Measurements from ENCODE around the gene SNTA1. TPM values are rescaled to one million over a fixed set of nuclear protein-coding genes. Genes with fewer than 3 reads are reported as not detected.

The SNTA1 gene
- total and polyA plus RNA-seq, 2 experiments from 2014 or later: 3.8 to 9.3 TPM

DNA sequence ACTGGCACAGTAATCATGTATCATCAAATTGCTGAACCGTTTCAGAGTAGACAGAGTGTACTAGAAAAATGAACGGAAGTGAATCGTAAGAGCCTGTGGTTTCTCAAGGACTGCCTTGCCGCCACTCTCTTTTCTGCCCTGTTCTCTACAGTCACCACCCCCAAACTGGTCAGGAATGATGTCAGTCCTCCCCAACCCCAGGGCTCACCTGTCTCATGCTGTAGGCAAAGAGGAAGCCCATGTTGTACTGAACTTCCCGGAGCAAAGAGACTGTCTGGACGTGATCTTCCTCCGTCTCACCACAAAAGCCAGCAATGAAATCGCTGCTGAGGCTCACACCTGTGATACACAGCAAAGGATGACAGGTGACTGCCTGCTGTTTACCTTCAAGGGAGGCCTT is 73.3 kb downstream of the SNTA1 start:
- Histone ChIP-seq H3K27me3 (ENCODE audit: insufficient read depth) (no peaks in the 10 kb centered on the region), H3K4me1 (ENCODE audit: insufficient read depth) (no peaks in the 10 kb centered on the region), H3K36me3 (ENCODE audit: insufficient read depth) (peaks cover 15% of the 10 kb centered on the region; the same call in 1 of the 2 replicates), H3K79me2 (replicated peaks; ENCODE audit: insufficient read depth) (no peaks in the 10 kb centered on the region), H3K27ac (ENCODE audit: low read depth) (no peak overlapping the region), H3K4me2 (no peak overlapping the region), H3K9me2 (ENCODE audit: insufficient read depth) (no peaks in the 10 kb centered on the region), H3K4me3 (no peak overlapping the region), H4K20me1 (replicated peaks; ENCODE audit: insufficient read depth) (no peaks in the 10 kb centered on the region; the same call in 1 of the 2 replicates), H2AFZ (no peak overlapping the region), H3F3A (replicated peaks; ENCODE audit: low read depth) (no peaks in the 10 kb centered on the region)
- no peak overlapping the region for H3K4me3 Mint-ChIP-seq
- H3K9me3 Mint-ChIP-seq: no peaks in the 10 kb centered on the region
- TF ChIP-seq STAT1 (IDR thresholded peaks at IDR 0.05; ENCODE audit: unreplicated experiment) (no peak), EZH2phosphoT487 (IDR thresholded peaks at IDR 0.05; ENCODE audit: unreplicated experiment) (no peak), POLR2AphosphoS5 (IDR thresholded peaks at IDR 0.05; ENCODE audit: low read depth) (no peak), NANOG (IDR thresholded peaks at IDR 0.05; ENCODE audit: borderline replicate concordance) (no peak), ZNF331 (CRISPR knock-in tag; IDR thresholded peaks at IDR 0.05; ENCODE audit: low read depth) (no peak), JUNB (IDR thresholded peaks at IDR 0.05; ENCODE audit: unreplicated experiment) (no peak), CREB1 (CRISPR knock-in tag; IDR thresholded peaks at IDR 0.05; ENCODE audit: low read depth) (no peak), ZNF114 (CRISPR knock-in tag; IDR thresholded peaks at IDR 0.05) (no peak)
- TF ChIP-seq, protein P1, sequence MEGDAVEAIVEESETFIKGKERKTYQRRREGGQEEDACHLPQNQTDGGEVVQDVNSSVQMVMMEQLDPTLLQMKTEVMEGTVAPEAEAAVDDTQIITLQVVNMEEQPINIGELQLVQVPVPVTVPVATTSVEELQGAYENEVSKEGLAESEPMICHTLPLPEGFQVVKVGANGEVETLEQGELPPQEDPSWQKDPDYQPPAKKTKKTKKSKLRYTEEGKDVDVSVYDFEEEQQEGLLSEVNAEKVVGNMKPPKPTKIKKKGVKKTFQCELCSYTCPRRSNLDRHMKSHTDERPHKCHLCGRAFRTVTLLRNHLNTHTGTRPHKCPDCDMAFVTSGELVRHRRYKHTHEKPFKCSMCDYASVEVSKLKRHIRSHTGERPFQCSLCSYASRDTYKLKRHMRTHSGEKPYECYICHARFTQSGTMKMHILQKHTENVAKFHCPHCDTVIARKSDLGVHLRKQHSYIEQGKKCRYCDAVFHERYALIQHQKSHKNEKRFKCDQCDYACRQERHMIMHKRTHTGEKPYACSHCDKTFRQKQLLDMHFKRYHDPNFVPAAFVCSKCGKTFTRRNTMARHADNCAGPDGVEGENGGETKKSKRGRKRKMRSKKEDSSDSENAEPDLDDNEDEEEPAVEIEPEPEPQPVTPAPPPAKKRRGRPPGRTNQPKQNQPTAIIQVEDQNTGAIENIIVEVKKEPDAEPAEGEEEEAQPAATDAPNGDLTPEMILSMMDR (conservative IDR thresholded peaks at IDR 0.05; ENCODE audit: low read depth in 2 of 2): no peak
- TF ChIP-seq, protein P2, sequence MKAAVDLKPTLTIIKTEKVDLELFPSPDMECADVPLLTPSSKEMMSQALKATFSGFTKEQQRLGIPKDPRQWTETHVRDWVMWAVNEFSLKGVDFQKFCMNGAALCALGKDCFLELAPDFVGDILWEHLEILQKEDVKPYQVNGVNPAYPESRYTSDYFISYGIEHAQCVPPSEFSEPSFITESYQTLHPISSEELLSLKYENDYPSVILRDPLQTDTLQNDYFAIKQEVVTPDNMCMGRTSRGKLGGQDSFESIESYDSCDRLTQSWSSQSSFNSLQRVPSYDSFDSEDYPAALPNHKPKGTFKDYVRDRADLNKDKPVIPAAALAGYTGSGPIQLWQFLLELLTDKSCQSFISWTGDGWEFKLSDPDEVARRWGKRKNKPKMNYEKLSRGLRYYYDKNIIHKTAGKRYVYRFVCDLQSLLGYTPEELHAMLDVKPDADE (IDR thresholded peaks at IDR 0.05): no peak
- TF ChIP-seq, protein P3, sequence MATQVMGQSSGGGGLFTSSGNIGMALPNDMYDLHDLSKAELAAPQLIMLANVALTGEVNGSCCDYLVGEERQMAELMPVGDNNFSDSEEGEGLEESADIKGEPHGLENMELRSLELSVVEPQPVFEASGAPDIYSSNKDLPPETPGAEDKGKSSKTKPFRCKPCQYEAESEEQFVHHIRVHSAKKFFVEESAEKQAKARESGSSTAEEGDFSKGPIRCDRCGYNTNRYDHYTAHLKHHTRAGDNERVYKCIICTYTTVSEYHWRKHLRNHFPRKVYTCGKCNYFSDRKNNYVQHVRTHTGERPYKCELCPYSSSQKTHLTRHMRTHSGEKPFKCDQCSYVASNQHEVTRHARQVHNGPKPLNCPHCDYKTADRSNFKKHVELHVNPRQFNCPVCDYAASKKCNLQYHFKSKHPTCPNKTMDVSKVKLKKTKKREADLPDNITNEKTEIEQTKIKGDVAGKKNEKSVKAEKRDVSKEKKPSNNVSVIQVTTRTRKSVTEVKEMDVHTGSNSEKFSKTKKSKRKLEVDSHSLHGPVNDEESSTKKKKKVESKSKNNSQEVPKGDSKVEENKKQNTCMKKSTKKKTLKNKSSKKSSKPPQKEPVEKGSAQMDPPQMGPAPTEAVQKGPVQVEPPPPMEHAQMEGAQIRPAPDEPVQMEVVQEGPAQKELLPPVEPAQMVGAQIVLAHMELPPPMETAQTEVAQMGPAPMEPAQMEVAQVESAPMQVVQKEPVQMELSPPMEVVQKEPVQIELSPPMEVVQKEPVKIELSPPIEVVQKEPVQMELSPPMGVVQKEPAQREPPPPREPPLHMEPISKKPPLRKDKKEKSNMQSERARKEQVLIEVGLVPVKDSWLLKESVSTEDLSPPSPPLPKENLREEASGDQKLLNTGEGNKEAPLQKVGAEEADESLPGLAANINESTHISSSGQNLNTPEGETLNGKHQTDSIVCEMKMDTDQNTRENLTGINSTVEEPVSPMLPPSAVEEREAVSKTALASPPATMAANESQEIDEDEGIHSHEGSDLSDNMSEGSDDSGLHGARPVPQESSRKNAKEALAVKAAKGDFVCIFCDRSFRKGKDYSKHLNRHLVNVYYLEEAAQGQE (IDR thresholded peaks at IDR 0.05; ENCODE audit: unreplicated experiment): no peak
- TF ChIP-seq, protein P4, sequence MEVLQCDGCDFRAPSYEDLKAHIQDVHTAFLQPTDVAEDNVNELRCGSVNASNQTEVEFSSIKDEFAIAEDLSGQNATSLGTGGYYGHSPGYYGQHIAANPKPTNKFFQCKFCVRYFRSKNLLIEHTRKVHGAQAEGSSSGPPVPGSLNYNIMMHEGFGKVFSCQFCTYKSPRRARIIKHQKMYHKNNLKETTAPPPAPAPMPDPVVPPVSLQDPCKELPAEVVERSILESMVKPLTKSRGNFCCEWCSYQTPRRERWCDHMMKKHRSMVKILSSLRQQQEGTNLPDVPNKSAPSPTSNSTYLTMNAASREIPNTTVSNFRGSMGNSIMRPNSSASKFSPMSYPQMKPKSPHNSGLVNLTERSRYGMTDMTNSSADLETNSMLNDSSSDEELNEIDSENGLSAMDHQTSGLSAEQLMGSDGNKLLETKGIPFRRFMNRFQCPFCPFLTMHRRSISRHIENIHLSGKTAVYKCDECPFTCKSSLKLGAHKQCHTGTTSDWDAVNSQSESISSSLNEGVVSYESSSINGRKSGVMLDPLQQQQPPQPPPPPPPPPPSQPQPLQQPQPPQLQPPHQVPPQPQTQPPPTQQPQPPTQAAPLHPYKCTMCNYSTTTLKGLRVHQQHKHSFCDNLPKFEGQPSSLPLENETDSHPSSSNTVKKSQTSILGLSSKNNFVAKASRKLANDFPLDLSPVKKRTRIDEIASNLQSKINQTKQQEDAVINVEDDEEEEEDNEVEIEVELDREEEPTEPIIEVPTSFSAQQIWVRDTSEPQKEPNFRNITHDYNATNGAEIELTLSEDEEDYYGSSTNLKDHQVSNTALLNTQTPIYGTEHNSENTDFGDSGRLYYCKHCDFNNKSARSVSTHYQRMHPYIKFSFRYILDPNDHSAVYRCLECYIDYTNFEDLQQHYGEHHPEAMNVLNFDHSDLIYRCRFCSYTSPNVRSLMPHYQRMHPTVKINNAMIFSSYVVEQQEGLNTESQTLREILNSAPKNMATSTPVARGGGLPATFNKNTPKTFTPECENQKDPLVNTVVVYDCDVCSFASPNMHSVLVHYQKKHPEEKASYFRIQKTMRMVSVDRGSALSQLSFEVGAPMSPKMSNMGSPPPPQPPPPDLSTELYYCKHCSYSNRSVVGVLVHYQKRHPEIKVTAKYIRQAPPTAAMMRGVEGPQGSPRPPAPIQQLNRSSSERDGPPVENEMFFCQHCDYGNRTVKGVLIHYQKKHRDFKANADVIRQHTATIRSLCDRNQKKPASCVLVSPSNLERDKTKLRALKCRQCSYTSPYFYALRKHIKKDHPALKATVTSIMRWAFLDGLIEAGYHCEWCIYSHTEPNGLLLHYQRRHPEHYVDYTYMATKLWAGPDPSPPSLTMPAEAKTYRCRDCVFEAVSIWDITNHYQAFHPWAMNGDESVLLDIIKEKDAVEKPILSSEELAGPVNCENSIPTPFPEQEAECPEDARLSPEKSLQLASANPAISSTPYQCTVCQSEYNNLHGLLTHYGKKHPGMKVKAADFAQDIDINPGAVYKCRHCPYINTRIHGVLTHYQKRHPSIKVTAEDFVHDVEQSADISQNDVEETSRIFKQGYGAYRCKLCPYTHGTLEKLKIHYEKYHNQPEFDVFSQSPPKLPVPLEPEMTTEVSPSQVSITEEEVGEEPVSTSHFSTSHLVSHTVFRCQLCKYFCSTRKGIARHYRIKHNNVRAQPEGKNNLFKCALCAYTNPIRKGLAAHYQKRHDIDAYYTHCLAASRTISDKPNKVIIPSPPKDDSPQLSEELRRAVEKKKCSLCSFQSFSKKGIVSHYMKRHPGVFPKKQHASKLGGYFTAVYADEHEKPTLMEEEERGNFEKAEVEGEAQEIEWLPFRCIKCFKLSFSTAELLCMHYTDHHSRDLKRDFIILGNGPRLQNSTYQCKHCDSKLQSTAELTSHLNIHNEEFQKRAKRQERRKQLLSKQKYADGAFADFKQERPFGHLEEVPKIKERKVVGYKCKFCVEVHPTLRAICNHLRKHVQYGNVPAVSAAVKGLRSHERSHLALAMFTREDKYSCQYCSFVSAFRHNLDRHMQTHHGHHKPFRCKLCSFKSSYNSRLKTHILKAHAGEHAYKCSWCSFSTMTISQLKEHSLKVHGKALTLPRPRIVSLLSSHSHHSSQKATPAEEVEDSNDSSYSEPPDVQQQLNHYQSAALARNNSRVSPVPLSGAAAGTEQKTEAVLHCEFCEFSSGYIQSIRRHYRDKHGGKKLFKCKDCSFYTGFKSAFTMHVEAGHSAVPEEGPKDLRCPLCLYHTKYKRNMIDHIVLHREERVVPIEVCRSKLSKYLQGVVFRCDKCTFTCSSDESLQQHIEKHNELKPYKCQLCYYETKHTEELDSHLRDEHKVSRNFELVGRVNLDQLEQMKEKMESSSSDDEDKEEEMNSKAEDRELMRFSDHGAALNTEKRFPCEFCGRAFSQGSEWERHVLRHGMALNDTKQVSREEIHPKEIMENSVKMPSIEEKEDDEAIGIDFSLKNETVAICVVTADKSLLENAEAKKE (CRISPR knock-in tag; IDR thresholded peaks at IDR 0.05): no peak
- no peaks in the 10 kb centered on the region for H3K4me1 Mint-ChIP-seq
- no peak for ATAC-seq
- peaks cover 55% of the 10 kb centered on the region for H3K36me3 Mint-ChIP-seq (ENCODE audit: low read depth)
- peaks cover 2% of the 10 kb centered on the region for H3K27me3 Mint-ChIP-seq (ENCODE audit: insufficient read depth, low read depth, poor library complexity)
- no peak overlapping the region for H3K27ac Mint-ChIP-seq
- DNase-seq (ENCODE audit: low spot score): no peak

Measured in GM23338 (cell line).